ENCODE measurements around the gene ANKDD1A.

ANKDD1A gene

GRCh38 chr15:64930778-64931371 lies 19.2 kb downstream of the ANKDD1A start:
- H3K4me3 ChIP-seq (ENCODE audit: low read depth, low read length) = no peak overlapping the region
- no peak for TF ChIP-seq CTCF (IDR thresholded peaks at IDR 0.05; ENCODE audit: borderline replicate concordance, insufficient read depth, low read depth, low read length)

GRCh38 chr15:64931381-64931780 lies 19.7 kb downstream of the ANKDD1A start:
- no peak for TF ChIP-seq CTCF (IDR thresholded peaks at IDR 0.05; ENCODE audit: borderline replicate concordance, insufficient read depth, low read depth, low read length)
- H3K4me3 ChIP-seq (ENCODE audit: low read depth, low read length) = no peak overlapping the region

DNA sequence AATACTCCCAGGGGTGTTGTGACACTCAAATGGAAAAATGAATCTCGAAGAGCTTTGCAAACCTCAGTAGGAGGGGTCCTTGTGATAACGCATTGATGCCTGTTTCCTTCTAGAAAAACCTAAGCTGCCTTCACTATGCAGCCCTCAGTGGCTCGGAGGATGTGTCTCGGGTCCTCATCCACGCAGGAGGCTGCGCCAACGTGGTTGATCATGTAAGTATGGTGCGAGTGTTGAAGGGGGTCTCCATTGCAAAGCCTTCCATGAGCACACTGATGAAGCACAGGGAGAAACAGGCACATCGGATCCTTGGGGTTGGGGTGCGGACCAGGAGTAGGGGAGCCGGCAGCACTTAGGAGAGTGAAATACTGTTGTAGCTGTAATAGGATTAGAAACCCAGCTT lies 22.3 kb downstream of the ANKDD1A start:
- no peak for TF ChIP-seq CTCF (IDR thresholded peaks at IDR 0.05; ENCODE audit: borderline replicate concordance, insufficient read depth, low read depth, low read length)
- no peak overlapping the region for H3K4me3 ChIP-seq (ENCODE audit: low read depth, low read length)

GRCh38 chr15:64938192-64938591 lies 26.5 kb downstream of the ANKDD1A start:
- H3K4me3 ChIP-seq (ENCODE audit: low read depth, low read length) = no peak overlapping the region
- no peak for TF ChIP-seq CTCF (IDR thresholded peaks at IDR 0.05; ENCODE audit: borderline replicate concordance, insufficient read depth, low read depth, low read length)

DNA sequence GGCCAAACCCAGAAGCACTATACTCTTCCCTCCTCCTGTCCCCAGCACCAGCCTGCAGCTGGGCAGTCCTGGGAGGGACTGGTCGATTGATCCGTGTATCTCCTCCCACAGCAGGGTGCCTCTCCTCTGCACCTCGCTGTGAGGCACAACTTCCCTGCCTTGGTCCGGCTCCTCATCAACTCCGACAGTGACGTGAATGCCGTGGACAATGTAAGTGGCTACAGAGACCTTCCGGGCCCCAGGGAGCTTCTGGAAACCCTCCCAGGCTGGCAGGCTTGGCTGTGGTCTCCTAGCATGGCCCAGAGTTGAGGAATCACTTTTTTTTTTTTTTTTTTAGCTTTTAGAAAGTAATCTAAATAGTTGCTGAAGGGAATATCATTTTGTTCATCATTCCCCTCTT lies 30.7 kb downstream of the ANKDD1A start:
- TF ChIP-seq CTCF (IDR thresholded peaks at IDR 0.05; ENCODE audit: borderline replicate concordance, insufficient read depth, low read depth, low read length) = no peak
- no peak overlapping the region for H3K4me3 ChIP-seq (ENCODE audit: low read depth, low read length)

- no peak for TF ChIP-seq CTCF (IDR thresholded peaks at IDR 0.05; ENCODE audit: borderline replicate concordance, insufficient read depth, low read depth, low read length)
- no peak overlapping the region for H3K4me3 ChIP-seq (ENCODE audit: low read depth, low read length)
Measured at GRCh38 chr15:64943512-64944225, 32.0 kb downstream of the ANKDD1A start.

- no peak overlapping the region for H3K4me3 ChIP-seq (ENCODE audit: low read depth, low read length)
- no peak for TF ChIP-seq CTCF (IDR thresholded peaks at IDR 0.05; ENCODE audit: borderline replicate concordance, insufficient read depth, low read depth, low read length)
Measured at GRCh38 chr15:64944961-64945360, 33.3 kb downstream of the ANKDD1A start.

Data from GM12875 (cell line).